MM.1S (cell line): ENCODE results near the gene TP73.

Experiments
- CTCF ChIP-seq: fragments of 300-600 bp; sonication (generic); IDR thresholded peaks from 2 replicates; pipeline ENCODE4 v1.5.1; 2016; ENCODE audit warnings: antibody characterized with exemption, low read length, mixed read lengths
- EZH2 ChIP-seq: fragments of 300-600 bp; sonication (generic); optimal IDR thresholded peaks from 2 replicates; pipeline ENCODE3; 2017; ENCODE audit warnings: low read depth, mild to moderate bottlenecking, antibody characterized with exemption, low read length, mixed read lengths
- EZH2phosphoT487 ChIP-seq: fragments of 300-600 bp; sonication (generic); IDR thresholded peaks from 2 replicates; pipeline ENCODE4 v1.6.1; 2018; ENCODE audit warnings: antibody characterized with exemption, low read length

- TF ChIP-seq CTCF: peak; percentile 85
- no peak for TF ChIP-seq EZH2
- TF ChIP-seq EZH2phosphoT487: no peak
These were observed 123.3 kb downstream of the TP73 start for GRCh38 chr1:3775490-3776230.
